Femur (tissue), 1 donor: ENCODE data around the gene FKBP1B.
"Not testable (repeated sequence)": the region's sequence is repeated elsewhere in the genome, so short reads cannot be mapped to it uniquely, and the experiment has no call there.

Experiments
- DNase-seq: peaks from one replicate; pipeline ENCODE4 v3.0.0-alpha.2; 2017

The FKBP1B gene

DNA sequence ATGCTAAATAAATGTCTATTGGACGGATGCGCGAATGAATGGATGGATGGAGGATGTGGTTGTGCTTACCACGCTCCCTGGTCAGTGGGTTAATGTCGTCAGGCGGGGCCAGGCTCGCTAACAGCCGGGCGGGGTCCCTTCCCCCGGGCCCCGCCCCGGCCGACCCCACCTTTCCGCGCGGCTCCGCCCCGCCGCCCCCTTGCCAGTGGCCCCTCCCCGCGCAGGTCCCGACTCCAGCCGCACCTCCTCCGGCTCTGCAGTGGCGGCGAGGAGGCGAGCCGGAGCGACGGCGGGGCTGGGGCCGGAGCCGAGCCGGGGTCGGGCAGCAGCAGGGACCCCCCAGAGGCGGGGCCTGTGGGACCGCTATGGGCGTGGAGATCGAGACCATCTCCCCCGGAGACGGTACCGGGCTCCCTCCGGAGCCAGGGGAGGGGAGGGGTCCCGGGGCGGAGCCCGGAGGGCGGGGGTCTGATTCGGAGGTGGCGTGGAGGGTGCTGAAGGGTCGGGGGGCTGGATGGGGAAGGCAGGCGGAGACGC, at the start of gene FKBP1B:
Gene FKBP1B, plus strand, starts transcription at position 257 of the 537 bp plus-strand sequence. Its CDS starts 109 bp downstream, at position 366.
- DNase-seq, result peak; percentile 63

DNA sequence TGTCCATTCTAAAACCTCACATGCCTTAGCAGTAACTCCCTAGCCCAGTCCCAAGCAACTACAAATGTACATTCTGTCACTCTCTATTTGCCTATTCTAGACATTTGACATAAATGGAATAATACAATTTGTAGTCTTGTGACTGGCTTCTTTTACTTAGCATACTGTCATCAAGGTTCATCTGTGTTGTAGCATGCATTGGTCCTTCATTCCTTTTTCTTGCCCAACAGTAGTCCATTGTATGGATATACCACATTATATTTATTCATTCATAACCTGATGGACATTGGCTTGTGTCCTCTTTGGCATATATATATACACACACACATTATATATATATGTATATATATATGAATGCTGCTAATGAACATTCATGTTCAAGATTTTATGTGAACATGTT, 41.8 kb upstream of the FKBP1B start:
- no peak for DNase-seq

- DNase-seq, result no peak
Measured at GRCh38 chr2:24008672-24009366, 40.7 kb upstream of the FKBP1B start.

DNA sequence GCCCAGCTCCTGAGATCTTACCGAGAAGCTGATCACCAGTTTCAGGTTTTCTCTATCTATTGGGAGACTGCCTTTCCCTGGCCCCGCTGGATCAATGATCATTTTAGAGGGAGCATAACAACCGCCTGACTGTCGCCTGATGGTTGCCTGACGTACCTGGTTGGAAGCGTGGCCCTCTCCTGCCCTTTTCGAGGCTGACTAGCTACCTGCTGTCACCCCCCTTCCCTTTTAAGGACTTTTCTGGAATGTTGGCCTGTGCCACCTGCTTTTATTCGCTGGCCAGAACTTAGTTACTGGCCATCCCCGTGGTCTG, 40.2 kb upstream of the FKBP1B start:
- no peak for DNase-seq

- no peak for DNase-seq
Measured at GRCh38 chr2:24009680-24010476, 39.7 kb upstream of the FKBP1B start, which contains the start of gene MFSD2B. MFSD2B (plus strand) TSS chr2:24010085; CDS start chr2:24010097, 12 bp downstream.

DNA sequence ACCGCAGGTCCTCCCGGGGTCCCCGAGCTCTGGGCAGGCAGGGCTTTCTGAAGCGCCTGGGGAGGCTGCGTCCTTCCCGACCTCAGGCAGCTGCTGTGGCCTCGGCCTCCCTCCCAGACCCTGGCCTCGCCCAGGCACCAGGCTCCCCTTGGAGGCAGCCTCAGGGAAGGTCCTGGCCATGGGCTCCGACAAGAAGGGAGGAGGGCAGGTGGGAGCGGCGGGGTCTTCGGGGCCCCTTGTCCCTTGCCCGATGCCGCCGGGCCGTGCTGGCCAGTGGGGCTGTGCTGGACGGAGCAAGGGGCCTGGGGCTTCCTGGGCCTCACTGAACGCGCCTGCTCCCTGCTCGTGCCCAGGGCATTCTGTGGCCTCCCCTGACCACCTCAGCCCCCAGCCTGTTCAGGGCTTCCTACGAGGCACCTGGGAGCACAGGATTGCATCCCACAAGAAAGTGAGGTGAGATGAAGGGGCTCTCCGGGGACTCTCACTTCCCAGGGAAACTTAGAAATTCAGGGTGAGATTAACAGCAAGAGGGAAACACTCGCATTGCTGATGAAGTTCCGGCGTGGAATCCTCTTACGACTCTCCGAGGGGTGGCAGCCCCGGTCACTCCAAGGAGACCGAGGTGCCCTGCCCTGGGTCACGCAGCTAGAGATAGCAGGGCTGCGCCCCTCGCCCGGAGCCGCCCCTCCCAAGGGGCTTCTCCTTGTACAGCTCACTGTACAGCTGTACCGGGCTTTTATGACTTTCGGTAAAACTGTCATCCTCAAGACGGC, 38.9 kb upstream of the FKBP1B start:
- no peak for DNase-seq

GRCh38 chr2:24011250-24012104, 38.1 kb upstream of the FKBP1B start:
- DNase-seq, result no peak

DNA sequence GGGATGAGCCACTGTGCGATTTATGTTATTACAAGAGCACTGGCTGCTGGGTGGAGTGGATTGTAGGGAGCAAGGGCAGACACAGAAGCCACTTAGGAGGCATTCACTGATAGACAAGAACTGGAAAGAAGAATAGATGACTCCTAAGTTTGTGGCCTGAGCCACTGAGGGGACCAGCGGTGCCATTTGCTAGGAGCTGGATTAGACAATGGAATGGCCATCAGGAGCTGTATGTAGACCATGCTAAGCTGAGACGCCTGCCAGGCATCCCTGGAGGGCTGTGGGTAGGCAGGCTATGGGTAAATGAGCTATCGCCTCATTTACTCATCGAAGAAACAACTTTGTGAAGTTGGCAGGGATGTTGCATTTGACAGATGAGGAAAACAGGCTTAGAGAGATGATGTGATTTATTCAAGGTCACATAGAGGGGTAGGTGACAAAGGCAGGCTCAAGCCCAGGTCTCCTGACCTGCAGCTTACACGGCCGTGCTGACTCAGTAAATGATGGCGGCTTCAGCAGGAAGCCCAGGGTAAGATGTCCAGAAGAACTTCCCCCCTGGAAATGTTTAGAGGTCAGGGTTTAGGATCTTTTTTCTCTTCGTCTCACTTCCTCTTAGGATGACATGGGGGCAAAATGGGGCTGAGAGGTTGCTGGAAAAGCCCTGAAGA, 36.9 kb upstream of the FKBP1B start:
- DNase-seq, result no peak

GRCh38 chr2:24014902-24015301, 34.6 kb upstream of the FKBP1B start:
- DNase-seq, result not testable (repeated sequence)

- no peak for DNase-seq
Measured at GRCh38 chr2:24015562-24016375, 33.8 kb upstream of the FKBP1B start.

GRCh38 chr2:24016376-24016761, 33.2 kb upstream of the FKBP1B start:
- DNase-seq, result no peak

DNA sequence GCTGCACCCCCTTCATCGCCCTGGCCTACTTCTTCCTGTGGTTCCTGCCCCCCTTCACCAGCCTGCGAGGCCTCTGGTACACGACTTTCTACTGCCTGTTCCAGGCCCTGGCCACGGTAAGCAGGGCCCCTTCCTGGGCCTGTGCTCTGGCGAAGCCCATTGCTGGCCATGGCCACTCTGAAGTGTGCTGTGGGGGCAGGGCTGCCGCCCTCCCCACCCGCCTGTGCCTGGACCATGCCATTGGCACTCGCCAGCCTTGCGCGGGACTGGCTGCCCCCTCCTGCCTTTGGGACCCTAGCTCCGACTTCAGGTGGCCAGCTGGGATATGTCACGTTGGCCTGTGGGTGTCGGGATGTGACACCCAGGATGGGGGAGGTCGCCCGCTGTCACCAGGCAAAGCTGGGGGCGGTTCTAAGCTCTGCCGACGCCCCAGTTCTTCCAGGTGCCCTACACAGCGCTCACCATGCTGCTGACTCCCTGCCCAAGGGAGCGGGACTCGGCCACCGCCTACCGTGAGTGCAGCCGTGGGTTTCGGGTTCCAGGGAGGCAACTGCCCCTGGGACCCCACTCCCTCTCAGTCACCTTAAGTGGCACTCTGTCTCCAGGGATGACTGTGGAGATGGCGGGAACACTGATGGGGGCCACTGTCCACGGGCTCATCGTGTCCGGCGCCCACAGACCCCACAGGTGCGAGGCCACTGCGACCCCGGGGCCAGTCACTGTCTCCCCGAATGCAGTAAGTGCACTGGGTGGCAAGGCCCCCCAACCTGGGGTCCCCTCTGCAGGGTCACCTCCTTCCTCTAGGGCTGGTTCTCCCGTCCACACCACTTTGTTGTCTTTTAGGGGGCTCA, 32.5 kb upstream of the FKBP1B start:
- no peak for DNase-seq

- no peak for DNase-seq
Measured at GRCh38 chr2:24017711-24018110, 31.8 kb upstream of the FKBP1B start.

DNA sequence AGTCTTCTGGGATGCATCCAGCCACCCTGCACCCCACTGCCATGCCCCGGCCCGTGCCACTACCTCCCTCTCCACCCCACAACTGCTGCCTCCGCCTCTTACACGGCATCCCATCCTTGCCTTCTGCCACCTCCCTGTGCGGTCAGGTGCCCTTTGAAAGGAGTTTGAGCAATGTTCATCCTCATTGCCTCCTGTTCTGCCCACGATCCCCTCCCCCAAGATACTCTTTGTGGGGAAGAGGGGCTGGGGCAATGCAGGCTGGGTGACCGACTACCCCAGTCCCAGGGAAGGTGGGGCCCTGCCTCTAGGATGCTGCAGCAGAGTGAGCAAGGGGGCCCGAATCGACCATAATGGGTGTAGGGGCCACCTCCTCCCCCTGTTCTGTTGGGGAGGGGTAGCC, 31.3 kb upstream of the FKBP1B start:
- DNase-seq, result no peak

GRCh38 chr2:24019729-24020128, 29.8 kb upstream of the FKBP1B start:
- no peak for DNase-seq

DNA sequence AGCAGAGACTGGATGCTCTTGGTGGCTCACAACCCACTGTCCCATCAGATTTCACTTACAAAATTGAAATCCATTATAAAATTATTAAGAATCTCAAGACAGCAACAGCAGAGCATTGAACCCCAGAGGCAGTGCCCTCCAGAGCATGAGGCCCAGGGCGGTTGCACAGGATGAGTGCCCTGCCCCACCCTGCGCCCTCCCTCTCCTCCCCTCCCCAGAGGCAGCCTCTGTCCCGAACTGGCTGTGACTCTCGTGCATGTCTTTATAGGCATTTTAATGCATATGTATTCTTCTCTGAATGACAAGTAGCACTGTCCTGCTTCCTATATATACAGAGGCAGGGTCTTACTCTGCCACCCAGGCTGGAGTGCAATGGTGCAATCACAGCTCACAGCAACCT, 29.3 kb upstream of the FKBP1B start:
- DNase-seq, result no peak

GRCh38 chr2:24021122-24021998, 28.2 kb upstream of the FKBP1B start:
- no peak for DNase-seq

GRCh38 chr2:24022324-24022974, 27.1 kb upstream of the FKBP1B start:
- DNase-seq, result no peak
